ENCODE data around the gene ZBED1. TPM values are rescaled to one million over a fixed set of nuclear protein-coding genes. Genes with fewer than 3 reads are reported as not detected.
"Not testable (repeated sequence)": the region's sequence is repeated elsewhere in the genome, so short reads cannot be mapped to it uniquely, and the experiment has no call there.

The ZBED1 gene
- total RNA-seq, 1 donor from 2014 or later, result 39.2 TPM

- DNase-seq (ENCODE audit: low read depth), result no peak
- no peak overlapping the region for H3K4me3 ChIP-seq (ENCODE audit: low read depth, low read length)
- TF ChIP-seq, protein P1, sequence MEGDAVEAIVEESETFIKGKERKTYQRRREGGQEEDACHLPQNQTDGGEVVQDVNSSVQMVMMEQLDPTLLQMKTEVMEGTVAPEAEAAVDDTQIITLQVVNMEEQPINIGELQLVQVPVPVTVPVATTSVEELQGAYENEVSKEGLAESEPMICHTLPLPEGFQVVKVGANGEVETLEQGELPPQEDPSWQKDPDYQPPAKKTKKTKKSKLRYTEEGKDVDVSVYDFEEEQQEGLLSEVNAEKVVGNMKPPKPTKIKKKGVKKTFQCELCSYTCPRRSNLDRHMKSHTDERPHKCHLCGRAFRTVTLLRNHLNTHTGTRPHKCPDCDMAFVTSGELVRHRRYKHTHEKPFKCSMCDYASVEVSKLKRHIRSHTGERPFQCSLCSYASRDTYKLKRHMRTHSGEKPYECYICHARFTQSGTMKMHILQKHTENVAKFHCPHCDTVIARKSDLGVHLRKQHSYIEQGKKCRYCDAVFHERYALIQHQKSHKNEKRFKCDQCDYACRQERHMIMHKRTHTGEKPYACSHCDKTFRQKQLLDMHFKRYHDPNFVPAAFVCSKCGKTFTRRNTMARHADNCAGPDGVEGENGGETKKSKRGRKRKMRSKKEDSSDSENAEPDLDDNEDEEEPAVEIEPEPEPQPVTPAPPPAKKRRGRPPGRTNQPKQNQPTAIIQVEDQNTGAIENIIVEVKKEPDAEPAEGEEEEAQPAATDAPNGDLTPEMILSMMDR (conservative IDR thresholded peaks at IDR 0.05; ENCODE audit: low read depth, low read length), result no peak
Measured at GRCh38 chrX:2464677-2465166, 36.1 kb downstream of the ZBED1 start.

GRCh38 chrX:2463973-2464676, 36.7 kb downstream of the ZBED1 start:
- DNase-seq (ENCODE audit: low read depth), result no peak
- TF ChIP-seq, protein P1 (conservative IDR thresholded peaks at IDR 0.05; ENCODE audit: low read depth, low read length), result no peak
- no peak overlapping the region for H3K4me3 ChIP-seq (ENCODE audit: low read depth, low read length)

GRCh38 chrX:2463481-2463880, 37.3 kb downstream of the ZBED1 start:
- DNase-seq (ENCODE audit: low read depth); H3K4me3 ChIP-seq (ENCODE audit: low read depth, low read length): not testable (repeated sequence)

GRCh38 chrX:2462780-2463179, 38.0 kb downstream of the ZBED1 start:
- TF ChIP-seq, protein P1 (conservative IDR thresholded peaks at IDR 0.05; ENCODE audit: low read depth, low read length), result no peak
- no peak for DNase-seq (ENCODE audit: low read depth)
- no peak overlapping the region for H3K4me3 ChIP-seq (ENCODE audit: low read depth, low read length)

- H3K4me3 ChIP-seq (ENCODE audit: low read depth, low read length), result no peak overlapping the region
- TF ChIP-seq, protein P1 (conservative IDR thresholded peaks at IDR 0.05; ENCODE audit: low read depth, low read length), result no peak
- no peak for DNase-seq (ENCODE audit: low read depth)
Measured at GRCh38 chrX:2462074-2462473, 38.7 kb downstream of the ZBED1 start.

GRCh38 chrX:2461711-2462016, 39.1 kb downstream of the ZBED1 start:
- no peak for DNase-seq (ENCODE audit: low read depth)
- no peak overlapping the region for H3K4me3 ChIP-seq (ENCODE audit: low read depth, low read length)
- TF ChIP-seq, protein P1 (conservative IDR thresholded peaks at IDR 0.05; ENCODE audit: low read depth, low read length), result no peak

DNA sequence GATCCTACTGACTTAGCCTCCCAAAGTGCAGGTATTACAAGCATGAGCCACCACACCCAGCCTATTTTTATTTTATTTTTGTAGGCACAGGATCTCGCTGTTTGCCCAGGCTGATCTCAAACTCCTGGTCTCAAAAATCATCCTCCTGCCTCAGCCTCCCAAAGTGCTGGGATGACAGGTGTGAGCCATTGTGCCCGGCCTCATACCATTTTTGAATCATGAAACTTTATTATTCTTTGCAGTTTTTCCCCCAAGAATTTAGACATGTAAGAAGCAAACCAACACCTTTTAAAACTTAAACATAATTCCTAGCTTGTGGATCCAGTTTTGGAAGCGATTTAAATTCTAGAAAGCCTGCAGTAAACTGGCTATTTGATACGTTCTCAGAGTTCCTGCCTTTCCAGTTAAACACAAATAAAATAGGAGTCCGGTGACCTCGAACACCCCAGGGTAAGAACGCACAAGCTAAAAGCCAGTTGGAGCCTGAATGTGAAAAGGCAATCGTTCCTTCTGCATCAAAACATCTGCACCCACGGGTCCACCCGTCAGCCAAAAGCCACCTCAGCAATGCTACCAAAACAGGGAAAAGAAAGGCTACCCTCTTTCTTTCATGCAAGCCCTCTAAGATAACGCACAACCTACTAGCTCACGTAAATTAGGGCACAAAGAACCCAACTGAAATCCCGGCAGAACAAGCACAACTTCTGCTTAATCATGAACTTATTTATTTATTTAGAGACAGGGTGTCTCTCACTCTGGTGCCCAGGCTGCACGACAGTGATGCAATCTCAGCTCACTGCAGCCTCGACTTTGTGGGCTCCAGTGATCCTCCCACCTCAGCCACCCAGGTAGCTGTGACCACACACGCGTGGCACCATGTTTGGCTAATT, 39.7 kb downstream of the ZBED1 start:
- not testable (repeated sequence) for DNase-seq (ENCODE audit: low read depth); H3K4me3 ChIP-seq (ENCODE audit: low read depth, low read length)

- not testable (repeated sequence) for DNase-seq (ENCODE audit: low read depth); H3K4me3 ChIP-seq (ENCODE audit: low read depth, low read length)
Measured at GRCh38 chrX:2460048-2460447, 40.7 kb downstream of the ZBED1 start.

Data from epithelial cell of proximal tubule (primary cell).